ENCODE results near the gene SMAP1. TPM values are rescaled to one million over a fixed set of nuclear protein-coding genes. Genes with fewer than 3 reads are reported as not detected.
"Not testable (repeated sequence)": the region's sequence is repeated elsewhere in the genome, so short reads cannot be mapped to it uniquely, and the experiment has no call there.

Gene SMAP1
- polyA plus RNA-seq, 3 donors, result 12.5 to 16.5 (median 13.0) TPM

GRCh38 chr6:70724524-70724923, 56.8 kb downstream of the SMAP1 start:
- WGBS, 3 donors, result 39 to 60% (median 58%) methylated on average over 2 of the region's 2 CpGs

GRCh38 chr6:70725817-70726415, 58.2 kb downstream of the SMAP1 start:
- no peak overlapping the region for H3K27ac ChIP-seq (ENCODE audit: low read depth, low read length)
- 75 to 90% (median 84%) methylated on average over 3 of the region's 3 CpGs for WGBS, 3 donors

More at GRCh38 chr6:70724524-70724923, 56.8 kb downstream of the SMAP1 start:
- no peak overlapping the region for H3K27ac ChIP-seq (ENCODE audit: low read depth, low read length)

DNA sequence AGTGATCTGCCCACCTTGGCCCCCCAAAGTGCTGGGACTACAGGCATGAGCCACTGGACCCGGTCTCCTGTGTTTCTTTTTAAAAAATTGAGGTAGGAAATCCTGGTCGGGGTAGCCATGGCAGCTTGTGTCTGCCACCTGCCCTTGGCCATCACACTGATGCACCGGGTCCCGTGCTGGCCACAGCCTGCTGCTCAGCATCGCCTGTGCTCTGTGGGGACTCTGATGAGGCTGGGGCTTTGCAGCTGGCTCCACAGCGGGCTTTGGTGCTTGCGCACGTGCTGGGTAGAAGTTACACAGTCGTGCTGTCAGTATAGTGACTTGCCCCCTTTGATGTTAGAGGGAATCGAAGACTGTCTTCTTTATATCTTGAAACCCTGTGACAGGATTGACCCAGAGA, 66.7 kb downstream of the SMAP1 start:
- WGBS, 3 donors, result 97 to 100% (median 98%) methylated on average over 10 of the region's 10 CpGs
- H3K27ac ChIP-seq (ENCODE audit: low read depth, low read length), result no peak overlapping the region

DNA sequence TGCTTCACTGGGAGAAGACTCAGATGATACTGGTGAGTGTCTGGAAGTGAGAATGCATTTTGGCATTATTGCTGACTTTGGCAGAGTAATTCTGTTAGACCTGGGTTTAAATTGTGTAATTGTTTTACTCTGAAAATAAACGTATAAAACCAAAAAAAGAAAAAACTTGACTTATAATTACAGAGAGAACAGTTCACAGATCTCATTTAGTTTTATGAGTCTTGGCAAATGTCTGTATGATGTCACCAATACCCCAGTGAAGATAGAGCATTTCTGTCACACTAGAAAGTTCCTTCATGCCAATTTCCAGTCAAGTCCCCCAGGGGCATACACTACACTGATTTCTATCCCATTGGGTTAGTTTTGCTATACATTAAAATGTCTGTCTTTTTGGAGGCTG, 67.3 kb downstream of the SMAP1 start:
- WGBS, 3 donors, result 62 to 78% (median 63%) methylated on average over 1 of the region's 1 CpG
- H3K27ac ChIP-seq (ENCODE audit: low read depth, low read length), result no peak overlapping the region

GRCh38 chr6:70735513-70735912, 67.8 kb downstream of the SMAP1 start:
- no peak overlapping the region for H3K27ac ChIP-seq (ENCODE audit: low read depth, low read length)
- 58 to 95% (median 91%) methylated on average over 6 of the region's 6 CpGs for WGBS, 3 donors

DNA sequence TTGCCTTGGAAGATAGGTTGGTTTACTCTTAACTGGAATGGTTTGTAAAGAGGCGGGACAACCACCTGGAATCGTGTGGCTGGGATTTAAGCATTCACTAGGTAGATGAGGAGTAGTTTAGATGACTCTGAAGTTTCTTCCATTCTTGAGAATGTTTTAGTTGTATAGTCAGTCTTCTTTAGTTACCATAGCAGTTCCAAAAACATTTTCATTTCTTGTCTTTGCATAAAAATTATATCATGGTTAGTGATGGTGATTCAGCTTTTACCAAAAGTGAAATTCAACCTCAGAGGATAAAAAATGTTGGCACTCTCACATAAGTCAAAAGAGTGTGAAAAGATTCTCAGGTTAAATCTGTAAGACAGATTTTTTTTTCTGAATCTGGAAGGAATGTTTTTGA, 70.3 kb downstream of the SMAP1 start:
- WGBS, 3 donors, result 93 to 97% (median 95%) methylated on average over 2 of the region's 2 CpGs
- H3K27ac ChIP-seq (ENCODE audit: low read depth, low read length), result no peak overlapping the region

- WGBS, 3 donors, result 96 to 99% (median 99%) methylated on average over 2 of the region's 2 CpGs
- no peak overlapping the region for H3K27ac ChIP-seq (ENCODE audit: low read depth, low read length)
Observed at GRCh38 chr6:70739534-70739933, 71.9 kb downstream of the SMAP1 start.

GRCh38 chr6:70740746-70741145, 73.1 kb downstream of the SMAP1 start:
- not testable (repeated sequence) for H3K27ac ChIP-seq (ENCODE audit: low read depth, low read length)
- WGBS, 3 donors, result 94 to 100% (median 100%) methylated on average over 2 of the region's 2 CpGs

DNA sequence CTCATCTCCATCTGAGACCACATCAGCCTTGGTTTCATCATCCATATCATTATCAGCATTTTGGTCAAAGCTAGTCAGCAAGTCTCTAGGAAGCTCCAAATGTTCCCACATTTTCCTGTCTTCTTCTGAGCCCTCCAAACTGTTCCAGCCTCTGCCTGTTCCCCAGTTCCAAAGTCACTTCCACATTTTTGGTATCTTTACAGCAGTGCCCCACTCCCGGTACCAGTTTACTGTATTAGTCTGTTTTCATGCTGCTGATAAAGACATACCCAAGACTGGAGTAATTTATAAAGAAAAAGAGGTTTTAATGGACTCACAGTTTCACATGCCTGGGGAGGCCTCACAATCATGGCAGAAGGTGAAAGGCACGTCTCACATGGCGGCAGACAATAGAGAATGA, 74.8 kb downstream of the SMAP1 start:
- H3K27ac ChIP-seq (ENCODE audit: low read depth, low read length), result not testable (repeated sequence)
- WGBS, 3 donors, result 92 to 96% (median 96%) methylated on average over 3 of the region's 3 CpGs

DNA sequence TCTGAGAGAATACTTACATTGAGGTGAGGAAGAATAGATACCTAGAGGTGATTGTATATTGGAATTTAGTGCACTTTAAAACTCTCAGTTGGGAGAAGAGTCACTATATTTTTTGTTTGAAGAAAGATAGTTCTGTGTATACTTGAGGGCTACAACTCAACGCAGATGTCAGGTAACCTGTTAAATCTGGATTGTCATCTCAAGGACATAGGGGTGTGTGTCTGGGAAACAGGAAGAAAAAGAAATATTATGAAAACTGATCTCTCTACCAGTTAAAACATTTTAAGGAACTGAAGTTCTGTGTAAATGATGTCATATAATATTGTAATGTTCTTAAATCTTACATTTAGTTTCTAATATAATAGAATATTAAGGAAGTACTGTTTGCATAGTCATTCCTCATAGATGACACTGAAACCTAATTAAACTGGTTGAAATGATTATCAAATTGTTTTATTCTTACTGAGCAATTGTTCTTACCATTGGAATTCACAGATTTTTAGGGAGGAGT, 86.2 kb downstream of the SMAP1 start:
- 29 to 80% (median 69%) methylated on average over 1 of the region's 1 CpG for WGBS, 3 donors

GRCh38 chr6:70758883-70759282, 91.2 kb downstream of the SMAP1 start:
- 0 to 70% (median 49%) methylated on average over 1 of the region's 1 CpG for WGBS, 3 donors
- no peak overlapping the region for H3K27ac ChIP-seq (ENCODE audit: low read depth, low read length)

More for the DNA sequence above, 86.2 kb downstream of the SMAP1 start:
- H3K27ac ChIP-seq (ENCODE audit: low read depth, low read length), result no peak overlapping the region

- no peak overlapping the region for H3K27ac ChIP-seq (ENCODE audit: low read depth, low read length)
- 82 to 91% (median 90%) methylated on average over 4 of the region's 4 CpGs for WGBS, 3 donors
Observed at GRCh38 chr6:70763754-70764510, 96.2 kb downstream of the SMAP1 start.

- H3K27ac ChIP-seq (ENCODE audit: low read depth, low read length), result no peak overlapping the region
- WGBS, 3 donors, result 93 to 98% (median 96%) methylated on average over 4 of the region's 4 CpGs
Observed at GRCh38 chr6:70764706-70765105, 97.0 kb downstream of the SMAP1 start.

DNA sequence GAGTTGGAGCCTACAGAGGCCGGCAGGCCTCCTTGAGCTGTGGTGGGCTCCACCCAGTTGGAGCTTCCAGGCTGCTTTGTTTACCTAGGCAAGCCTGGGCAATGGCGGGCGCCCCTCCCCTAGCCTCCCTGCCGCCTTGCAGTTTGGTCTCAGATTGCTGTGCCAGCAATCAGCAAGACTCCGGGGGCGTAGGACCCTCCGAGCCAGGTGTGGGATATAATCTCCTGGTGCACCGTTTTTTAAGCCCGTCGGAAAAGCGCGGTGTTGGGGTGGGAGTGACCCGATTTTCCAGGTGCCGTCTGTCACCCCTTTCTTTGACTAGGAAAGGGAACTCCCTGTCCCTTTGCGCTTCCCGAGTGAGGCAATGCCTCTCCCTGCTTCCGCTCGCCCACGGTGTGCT, 103.7 kb downstream of the SMAP1 start:
- H3K27ac ChIP-seq (ENCODE audit: low read depth, low read length), result not testable (repeated sequence)
- WGBS, 3 donors, result 96 to 99% (median 96%) methylated on average over 15 to 19 of the region's 19 CpGs

DNA sequence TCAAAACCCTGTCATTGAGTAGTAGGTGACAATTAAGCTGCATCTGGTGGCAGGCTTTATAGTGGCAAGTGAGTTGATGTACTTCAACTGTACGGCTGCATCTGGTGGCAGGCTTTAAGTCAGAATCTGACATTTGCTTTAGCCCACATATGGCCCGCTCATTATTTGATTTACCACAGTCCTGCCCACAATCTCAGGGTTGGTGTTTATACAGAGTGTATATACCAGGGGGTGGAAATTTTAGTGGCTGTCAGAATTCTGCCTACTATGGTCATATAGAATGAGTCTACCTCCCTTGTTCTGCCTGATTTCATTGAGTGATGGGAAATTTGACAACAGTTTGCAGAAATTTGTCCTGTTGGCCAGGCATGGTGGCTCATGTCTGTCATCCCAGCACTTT, 112.3 kb downstream of the SMAP1 start:
- 94 to 98% (median 95%) methylated on average over 2 of the region's 2 CpGs for WGBS, 3 donors
- H3K27ac ChIP-seq (ENCODE audit: low read depth, low read length), result no peak overlapping the region

DNA sequence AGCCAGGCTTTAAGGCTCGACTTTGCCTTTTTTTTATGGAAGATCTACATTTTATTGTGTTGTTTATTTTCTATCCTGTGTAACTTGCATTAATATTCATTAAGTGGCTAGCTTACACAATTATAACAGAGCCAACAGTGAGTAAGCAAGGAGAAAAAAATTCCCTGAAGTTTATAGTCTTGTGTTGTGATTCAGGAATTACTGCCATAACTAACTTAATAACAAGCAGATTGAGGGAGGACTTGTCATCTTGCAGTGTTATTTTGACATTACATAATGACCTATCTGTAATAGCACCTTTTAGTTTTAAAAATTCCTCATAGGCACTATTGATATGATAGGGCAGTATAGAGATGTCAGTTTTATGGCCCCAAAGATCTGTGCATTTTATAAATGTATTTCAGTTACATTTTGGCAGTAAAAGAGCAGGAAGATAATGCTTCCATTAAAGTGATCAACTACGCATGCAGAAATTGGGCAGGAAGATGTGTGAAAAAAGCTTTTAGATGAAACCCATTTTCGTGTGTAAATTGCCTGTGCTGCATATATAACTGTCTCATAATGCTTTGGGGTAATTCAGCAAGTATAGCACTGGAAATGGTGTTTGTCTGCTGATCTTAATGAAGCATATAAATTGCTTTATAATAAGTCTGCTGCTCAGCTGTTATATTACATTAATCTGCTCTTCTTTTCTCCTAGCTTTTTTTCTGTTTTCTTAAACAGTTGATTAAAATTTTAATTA, 123.0 kb downstream of the SMAP1 start:
- no peak overlapping the region for H3K27ac ChIP-seq (ENCODE audit: low read depth, low read length)
- 83 to 88% (median 86%) methylated on average over 3 of the region's 3 CpGs for WGBS, 3 donors

- WGBS, 3 donors, result 83 to 96% (median 94%) methylated on average over 1 of the region's 1 CpG
- H3K27ac ChIP-seq (ENCODE audit: low read depth, low read length), result no peak overlapping the region
Observed at GRCh38 chr6:70797625-70798024, 129.9 kb downstream of the SMAP1 start.

DNA sequence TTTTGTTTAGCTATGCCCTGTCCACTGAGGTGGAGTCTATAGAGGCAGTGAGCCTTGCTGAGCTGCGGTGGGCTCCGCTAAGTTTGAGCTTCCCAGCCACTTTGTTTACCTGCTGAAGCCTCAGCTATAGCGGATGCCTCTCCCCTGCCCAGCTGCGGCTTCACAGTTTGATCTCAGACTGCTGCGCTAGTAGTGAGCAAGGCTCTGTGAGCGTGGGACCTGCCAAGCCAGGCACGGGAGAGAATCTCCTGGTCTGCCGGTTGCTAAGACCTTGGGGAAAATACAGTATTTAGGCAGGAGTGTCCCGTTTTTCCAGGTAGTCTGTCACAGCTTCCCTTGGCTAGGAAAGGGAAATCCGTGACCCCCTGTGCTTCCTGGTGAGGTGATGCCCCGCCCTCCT, 138.4 kb downstream of the SMAP1 start:
- WGBS, 3 donors, result 94 to 97% (median 95%) methylated on average over 11 of the region's 11 CpGs
- H3K27ac ChIP-seq (ENCODE audit: low read depth, low read length), result no peak overlapping the region

- no peak overlapping the region for H3K27ac ChIP-seq (ENCODE audit: low read depth, low read length)
- 89 to 92% (median 91%) methylated on average over 6 of the region's 6 CpGs for WGBS, 3 donors
Observed at GRCh38 chr6:70811788-70812187, 144.1 kb downstream of the SMAP1 start.
